B cell (primary cell): ENCODE measurements around the gene HECTD2. TPM values are rescaled to one million over a fixed set of nuclear protein-coding genes. Genes with fewer than 3 reads are reported as not detected.

ENCODE experiments used
- ATAC-seq: fragments of 200-7000 bp; cut with Tn5 transposase; one replicate; pipeline ENCODE4 v1.10.0; 2021; ENCODE audit warnings: low read depth, mild to moderate bottlenecking, moderate number of reproducible peaks, moderate library complexity
- CTCF ChIA-PET: fragments of 350-600 bp; sonication (Branson Sonifier 250); formaldehyde crosslinking; loops from one replicate; lab custom pipeline; 2021; ENCODE audit warnings: antibody characterized with exemption, inconsistent platforms; lab: Charles Lee
- POLR2A ChIA-PET: fragments of 350-600 bp; sonication (Branson Sonifier 250); formaldehyde crosslinking; loops from one replicate; lab custom pipeline; 2021; ENCODE audit warnings: antibody characterized with exemption; lab: Charles Lee
- DNase-seq: peaks from one replicate; pipeline ENCODE4 v3.0.0; 2013
- H2AFZ ChIP-seq: 2 replicates; pipeline ENCODE4 v1.6.1; 2012; ENCODE audit warnings: mild to moderate bottlenecking, low read depth, low read length; ENCODE audit not compliant: insufficient read depth, poor library complexity, severe bottlenecking
- H3K27ac ChIP-seq, 2 donors: 1 replicate in 1 of 2; 2 replicates in 1 of 2; pipeline ENCODE4 v1.5.1; 2012 to 2013; ENCODE audit warnings: low read length in 2 of 2, mild to moderate bottlenecking in 2 of 2, moderate library complexity in 1 of 2
- H3K27me3 ChIP-seq, 4 experiments: fragments of 200-600 bp in 1 of 4; sonication (generic) in 1 of 4; replicated peaks in 1 of 4; 1 replicate in 2 of 4; 2 replicates in 2 of 4; pipeline versions ENCODE4 v1.6.1 to v1.7.0; 2013 to 2016; ENCODE audit warnings: low read length in 3 of 4, mild to moderate bottlenecking in 2 of 4, mixed read lengths in 1 of 4, moderate library complexity in 1 of 4; ENCODE audit not compliant: insufficient read depth in 4 of 4, control insufficient read depth in 3 of 4; ENCODE audit errors: control extremely low read depth in 1 of 4
- H3K36me3 ChIP-seq, 2 experiments: replicated peaks in 1 of 2; 1 replicate in 1 of 2; 2 replicates in 1 of 2; pipeline versions ENCODE4 v1.6.1 to v1.7.1; 2013; ENCODE audit warnings: low read length in 1 of 2; ENCODE audit not compliant: insufficient read depth in 2 of 2, control insufficient read depth in 1 of 2; ENCODE audit errors: control extremely low read depth in 1 of 2, extremely low read depth in 1 of 2
- H3K4me1 ChIP-seq, 2 donors: fragments of 200-600 bp in 1 of 2; sonication (generic) in 1 of 2; 1 replicate in 1 of 2; 2 replicates in 1 of 2; pipeline versions ENCODE4 v1.5.1 to v1.6.1; 2013 to 2017; ENCODE audit warnings: low read length in 2 of 2; ENCODE audit not compliant: control insufficient read depth in 2 of 2, insufficient read depth in 2 of 2
- H3K4me2 ChIP-seq: replicated peaks from 2 replicates; pipeline ENCODE3; 2012; ENCODE audit warnings: mild to moderate bottlenecking, low read depth, low read length; ENCODE audit not compliant: poor library complexity, severe bottlenecking
- H3K4me3 ChIP-seq, 5 experiments: fragments of 200-600 bp in 1 of 5; sonication (generic) in 1 of 5; 1 replicate in 3 of 5; 2 replicates in 2 of 5; pipeline versions ENCODE4 v1.5.1 to v1.7.0; 2011 to 2016; ENCODE audit warnings: low read length in 4 of 5, mild to moderate bottlenecking in 4 of 5, low read depth in 2 of 5, control low read depth in 1 of 5, moderate library complexity in 1 of 5; ENCODE audit not compliant: insufficient read depth in 1 of 5; ENCODE audit errors: control extremely low read depth in 1 of 5, extremely low read depth in 1 of 5
- H3K79me2 ChIP-seq: fragments of 200-600 bp; sonication (generic); one replicate; pipeline ENCODE4 v1.6.0; 2016; ENCODE audit warnings: low read length; ENCODE audit not compliant: control insufficient read depth, insufficient read depth
- H3K9ac ChIP-seq: fragments of 200-600 bp; sonication (generic); 2 replicates; pipeline ENCODE4 v1.6.1; 2017; ENCODE audit warnings: mild to moderate bottlenecking, low read length, moderate library complexity
- H3K9me3 ChIP-seq, 3 donors: one replicate each; pipeline versions ENCODE4 v1.6.1 to v1.7.1; 2013; ENCODE audit warnings: low read length in 2 of 3; ENCODE audit not compliant: control insufficient read depth in 2 of 3, insufficient read depth in 1 of 3; ENCODE audit errors: control extremely low read depth in 1 of 3
- H4K20me1 ChIP-seq: 2 replicates; pipeline ENCODE4 v1.6.0; 2012; ENCODE audit warnings: mild to moderate bottlenecking, low read length; ENCODE audit not compliant: insufficient read depth, control insufficient read depth, poor library complexity, severe bottlenecking
- H3K27ac Mint-ChIP-seq: one replicate; pipeline ENCODE4 v1.8.0; 2021; ENCODE audit warnings: mixed read lengths
- H3K27me3 Mint-ChIP-seq: one replicate; pipeline ENCODE4 v1.8.0; 2021; ENCODE audit warnings: mixed read lengths
- H3K4me1 Mint-ChIP-seq: one replicate; pipeline ENCODE4 v1.8.0; 2021; ENCODE audit warnings: mixed read lengths
- H3K4me3 Mint-ChIP-seq: one replicate; pipeline ENCODE4 v1.8.0; 2021; ENCODE audit warnings: mixed read lengths
- H3K9me3 Mint-ChIP-seq: one replicate; pipeline ENCODE4 v1.8.0; 2022; ENCODE audit warnings: mixed read lengths; ENCODE audit not compliant: insufficient read depth
- CTCF ChIP-seq: fragments of 200-600 bp; IDR thresholded peaks from one replicate; pipeline ENCODE4 v1.8.0; 2022; ENCODE audit warnings: antibody characterized with exemption, mild to moderate bottlenecking
- EZH2 ChIP-seq: IDR thresholded peaks from 2 replicates; pipeline ENCODE4 v1.6.1; 2012; ENCODE audit warnings: borderline replicate concordance, low read depth, mild to moderate bottlenecking, moderate library complexity, low read length; ENCODE audit not compliant: insufficient read depth, poor library complexity, severe bottlenecking
- WGBS: methylation state at CpG from one replicate; pipeline ENCODE4 v1.1.5; 2013; ENCODE audit warnings: missing lambda C conversion rate; ENCODE audit not compliant: insufficient coverage; 5-methylcytosine and 5-hydroxymethylcytosine counted together
- intact Hi-C: fragments of 100-400 bp; cut with micrococcal nuclease; formaldehyde crosslinking; loops from one replicate; pipeline ENCODE4 v1.10.0; 2022
- polyA plus RNA-seq: library from polyadenylated mRNA; depleted of rRNA; stranded (reverse); fragments of >200 nt; gene quantifications from 2 replicates; pipeline ENCODE4 v1.2.3, GENCODE V29; 2012
- total RNA-seq, 2 donors: library from RNA; stranded (reverse); fragments of 120-200 nt in 1 of 2; gene quantifications; 1 replicate in 1 of 2; 2 replicates in 1 of 2; pipeline versions ENCODE4 v1.2.3 to v1.2.4, GENCODE V29; 2013 to 2022

Gene HECTD2
- total and polyA plus RNA-seq, 2 donors (not counting 1 experiment from before 2014, with no cell fraction given): 2.9 to 7.9 TPM

GRCh38 chr10:91424016-91424415, 13.9 kb downstream of the HECTD2 start:
- no peak for DNase-seq
- intact Hi-C loops: no loop called here
- H3K4me2 ChIP-seq: no peak overlapping the region
- no peak overlapping the region for H3K4me3 ChIP-seq
- 78% methylated on average over 2 of the region's 2 CpGs for WGBS
- no peak for ATAC-seq
- H3K9ac ChIP-seq: no peak overlapping the region
- no peaks in the 10 kb centered on the region for H3K27me3 ChIP-seq
- H3K27ac ChIP-seq: no peak overlapping the region
- no peaks in the 10 kb centered on the region for H3K36me3 ChIP-seq
- H3K27ac Mint-ChIP-seq: no peak overlapping the region
- no peaks in the 10 kb centered on the region for H3K4me1 Mint-ChIP-seq
- H3K9me3 Mint-ChIP-seq: no peaks in the 10 kb centered on the region
- H3K4me3 Mint-ChIP-seq: no peak overlapping the region
- ChIA-PET POLR2A (no interaction called here), CTCF (no interaction called here)
- H2AFZ ChIP-seq: no peak overlapping the region
- H3K79me2 ChIP-seq: no peaks in the 10 kb centered on the region
- H4K20me1 ChIP-seq: no peaks in the 10 kb centered on the region
- TF ChIP-seq EZH2: no peak
- TF ChIP-seq CTCF: no peak
- no peaks in the 10 kb centered on the region for H3K9me3 ChIP-seq
- H3K4me1 ChIP-seq: no peaks in the 10 kb centered on the region
- no peaks in the 10 kb centered on the region for H3K27me3 Mint-ChIP-seq

GRCh38 chr10:91432175-91432574, 22.0 kb downstream of the HECTD2 start:
- Mint-ChIP-seq H3K4me1 (peaks cover 3% of the 10 kb centered on the region), H3K4me3 (no peak overlapping the region), H3K27ac (no peak overlapping the region), H3K27me3 (no peaks in the 10 kb centered on the region), H3K9me3 (no peaks in the 10 kb centered on the region)
- Histone ChIP-seq H4K20me1 (no peaks in the 10 kb centered on the region), H3K4me3 (no peak overlapping the region), H3K4me2 (no peak overlapping the region), H3K79me2 (no peaks in the 10 kb centered on the region), H3K27me3 (no peaks in the 10 kb centered on the region), H3K36me3 (peaks cover 1 to 6% of the 10 kb centered on the region in 2 experiments), H2AFZ (no peak overlapping the region), H3K4me1 (no peaks in the 10 kb centered on the region), H3K9me3 (no peaks in the 10 kb centered on the region), H3K9ac (no peak overlapping the region), H3K27ac (no peak overlapping the region)
- ChIA-PET CTCF (no interaction called here), POLR2A (no interaction called here)
- ATAC-seq: no peak
- DNase-seq: no peak
- TF ChIP-seq EZH2: no peak
- no peak for TF ChIP-seq CTCF
- intact Hi-C loops: no loop called here
- WGBS: 86% methylated on average over 1 of the region's 2 CpGs
